ENCODE results near the gene CDC6.

GRCh38 chr17:40248507-40248906 lies 39.2 kb upstream of the CDC6 start:
- TF ChIP-seq, protein P1, sequence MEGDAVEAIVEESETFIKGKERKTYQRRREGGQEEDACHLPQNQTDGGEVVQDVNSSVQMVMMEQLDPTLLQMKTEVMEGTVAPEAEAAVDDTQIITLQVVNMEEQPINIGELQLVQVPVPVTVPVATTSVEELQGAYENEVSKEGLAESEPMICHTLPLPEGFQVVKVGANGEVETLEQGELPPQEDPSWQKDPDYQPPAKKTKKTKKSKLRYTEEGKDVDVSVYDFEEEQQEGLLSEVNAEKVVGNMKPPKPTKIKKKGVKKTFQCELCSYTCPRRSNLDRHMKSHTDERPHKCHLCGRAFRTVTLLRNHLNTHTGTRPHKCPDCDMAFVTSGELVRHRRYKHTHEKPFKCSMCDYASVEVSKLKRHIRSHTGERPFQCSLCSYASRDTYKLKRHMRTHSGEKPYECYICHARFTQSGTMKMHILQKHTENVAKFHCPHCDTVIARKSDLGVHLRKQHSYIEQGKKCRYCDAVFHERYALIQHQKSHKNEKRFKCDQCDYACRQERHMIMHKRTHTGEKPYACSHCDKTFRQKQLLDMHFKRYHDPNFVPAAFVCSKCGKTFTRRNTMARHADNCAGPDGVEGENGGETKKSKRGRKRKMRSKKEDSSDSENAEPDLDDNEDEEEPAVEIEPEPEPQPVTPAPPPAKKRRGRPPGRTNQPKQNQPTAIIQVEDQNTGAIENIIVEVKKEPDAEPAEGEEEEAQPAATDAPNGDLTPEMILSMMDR (conservative IDR thresholded peaks at IDR 0.05), result no peak
- TF ChIP-seq EZH2 (IDR thresholded peaks at IDR 0.05; ENCODE audit: low read depth), result no peak
